ENCODE data around the gene SLC41A2.

GRCh38 chr12:104957719-104958000, 430 bp downstream of the SLC41A2 start:
- TF ChIP-seq YY1 (IDR thresholded peaks at IDR 0.05; ENCODE audit: low read depth, low read length) (no peak), ZNF384 (IDR thresholded peaks at IDR 0.05; ENCODE audit: borderline replicate concordance, low read depth, low read length) (no peak), FOXM1 (IDR thresholded peaks at IDR 0.05; ENCODE audit: low read depth, low read length) (no peak), CTCF (IDR thresholded peaks at IDR 0.05 in 2 of 3, conservative IDR thresholded peaks at IDR 0.05 in 1 of 3; ENCODE audit: control insufficient read depth in 2 of 3, extremely low read depth in 1 of 3, insufficient read depth in 1 of 3, low read depth in 3 of 3, low read length in 3 of 3) (no peak), RCOR1 (conservative IDR thresholded peaks at IDR 0.05; ENCODE audit: low read depth, low read length) (no peak), POLR2AphosphoS5 (IDR thresholded peaks at IDR 0.05; ENCODE audit: low read length) (no peak), BMI1 (IDR thresholded peaks at IDR 0.05; ENCODE audit: borderline replicate concordance) (no peak), RFX5 (IDR thresholded peaks at IDR 0.05; ENCODE audit: low read depth, low read length) (no peak)
- TF ChIP-seq, protein P1, sequence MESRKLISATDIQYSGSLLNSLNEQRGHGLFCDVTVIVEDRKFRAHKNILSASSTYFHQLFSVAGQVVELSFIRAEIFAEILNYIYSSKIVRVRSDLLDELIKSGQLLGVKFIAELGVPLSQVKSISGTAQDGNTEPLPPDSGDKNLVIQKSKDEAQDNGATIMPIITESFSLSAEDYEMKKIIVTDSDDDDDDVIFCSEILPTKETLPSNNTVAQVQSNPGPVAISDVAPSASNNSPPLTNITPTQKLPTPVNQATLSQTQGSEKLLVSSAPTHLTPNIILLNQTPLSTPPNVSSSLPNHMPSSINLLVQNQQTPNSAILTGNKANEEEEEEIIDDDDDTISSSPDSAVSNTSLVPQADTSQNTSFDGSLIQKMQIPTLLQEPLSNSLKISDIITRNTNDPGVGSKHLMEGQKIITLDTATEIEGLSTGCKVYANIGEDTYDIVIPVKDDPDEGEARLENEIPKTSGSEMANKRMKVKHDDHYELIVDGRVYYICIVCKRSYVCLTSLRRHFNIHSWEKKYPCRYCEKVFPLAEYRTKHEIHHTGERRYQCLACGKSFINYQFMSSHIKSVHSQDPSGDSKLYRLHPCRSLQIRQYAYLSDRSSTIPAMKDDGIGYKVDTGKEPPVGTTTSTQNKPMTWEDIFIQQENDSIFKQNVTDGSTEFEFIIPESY (IDR thresholded peaks at IDR 0.05), result no peak
- TF ChIP-seq, protein P2, sequence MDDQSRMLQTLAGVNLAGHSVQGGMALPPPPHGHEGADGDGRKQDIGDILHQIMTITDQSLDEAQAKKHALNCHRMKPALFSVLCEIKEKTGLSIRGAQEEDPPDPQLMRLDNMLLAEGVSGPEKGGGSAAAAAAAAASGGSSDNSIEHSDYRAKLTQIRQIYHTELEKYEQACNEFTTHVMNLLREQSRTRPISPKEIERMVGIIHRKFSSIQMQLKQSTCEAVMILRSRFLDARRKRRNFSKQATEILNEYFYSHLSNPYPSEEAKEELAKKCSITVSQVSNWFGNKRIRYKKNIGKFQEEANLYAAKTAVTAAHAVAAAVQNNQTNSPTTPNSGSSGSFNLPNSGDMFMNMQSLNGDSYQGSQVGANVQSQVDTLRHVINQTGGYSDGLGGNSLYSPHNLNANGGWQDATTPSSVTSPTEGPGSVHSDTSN (IDR thresholded peaks at IDR 0.05; ENCODE audit: insufficient replicate concordance, low read depth, low read length), result no peak
- TF ChIP-seq, protein P3, sequence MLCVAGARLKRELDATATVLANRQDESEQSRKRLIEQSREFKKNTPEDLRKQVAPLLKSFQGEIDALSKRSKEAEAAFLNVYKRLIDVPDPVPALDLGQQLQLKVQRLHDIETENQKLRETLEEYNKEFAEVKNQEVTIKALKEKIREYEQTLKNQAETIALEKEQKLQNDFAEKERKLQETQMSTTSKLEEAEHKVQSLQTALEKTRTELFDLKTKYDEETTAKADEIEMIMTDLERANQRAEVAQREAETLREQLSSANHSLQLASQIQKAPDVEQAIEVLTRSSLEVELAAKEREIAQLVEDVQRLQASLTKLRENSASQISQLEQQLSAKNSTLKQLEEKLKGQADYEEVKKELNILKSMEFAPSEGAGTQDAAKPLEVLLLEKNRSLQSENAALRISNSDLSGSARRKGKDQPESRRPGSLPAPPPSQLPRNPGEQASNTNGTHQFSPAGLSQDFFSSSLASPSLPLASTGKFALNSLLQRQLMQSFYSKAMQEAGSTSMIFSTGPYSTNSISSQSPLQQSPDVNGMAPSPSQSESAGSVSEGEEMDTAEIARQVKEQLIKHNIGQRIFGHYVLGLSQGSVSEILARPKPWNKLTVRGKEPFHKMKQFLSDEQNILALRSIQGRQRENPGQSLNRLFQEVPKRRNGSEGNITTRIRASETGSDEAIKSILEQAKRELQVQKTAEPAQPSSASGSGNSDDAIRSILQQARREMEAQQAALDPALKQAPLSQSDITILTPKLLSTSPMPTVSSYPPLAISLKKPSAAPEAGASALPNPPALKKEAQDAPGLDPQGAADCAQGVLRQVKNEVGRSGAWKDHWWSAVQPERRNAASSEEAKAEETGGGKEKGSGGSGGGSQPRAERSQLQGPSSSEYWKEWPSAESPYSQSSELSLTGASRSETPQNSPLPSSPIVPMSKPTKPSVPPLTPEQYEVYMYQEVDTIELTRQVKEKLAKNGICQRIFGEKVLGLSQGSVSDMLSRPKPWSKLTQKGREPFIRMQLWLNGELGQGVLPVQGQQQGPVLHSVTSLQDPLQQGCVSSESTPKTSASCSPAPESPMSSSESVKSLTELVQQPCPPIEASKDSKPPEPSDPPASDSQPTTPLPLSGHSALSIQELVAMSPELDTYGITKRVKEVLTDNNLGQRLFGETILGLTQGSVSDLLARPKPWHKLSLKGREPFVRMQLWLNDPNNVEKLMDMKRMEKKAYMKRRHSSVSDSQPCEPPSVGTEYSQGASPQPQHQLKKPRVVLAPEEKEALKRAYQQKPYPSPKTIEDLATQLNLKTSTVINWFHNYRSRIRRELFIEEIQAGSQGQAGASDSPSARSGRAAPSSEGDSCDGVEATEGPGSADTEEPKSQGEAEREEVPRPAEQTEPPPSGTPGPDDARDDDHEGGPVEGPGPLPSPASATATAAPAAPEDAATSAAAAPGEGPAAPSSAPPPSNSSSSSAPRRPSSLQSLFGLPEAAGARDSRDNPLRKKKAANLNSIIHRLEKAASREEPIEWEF (IDR thresholded peaks at IDR 0.05; ENCODE audit: insufficient replicate concordance, low read depth, low read length), result no peak

Measured in GM12878 (cell line).